HG03565 (cell line): ENCODE data around the gene ADRM1.

Source experiments
- ATAC-seq: cut with Tn5 transposase; IDR thresholded peaks from one replicate; pipeline ENCODE4 v1.9.1; 2021; ENCODE audit warnings: mild to moderate bottlenecking, moderate library complexity; ENCODE audit not compliant: unreplicated experiment

ADRM1 gene

DNA sequence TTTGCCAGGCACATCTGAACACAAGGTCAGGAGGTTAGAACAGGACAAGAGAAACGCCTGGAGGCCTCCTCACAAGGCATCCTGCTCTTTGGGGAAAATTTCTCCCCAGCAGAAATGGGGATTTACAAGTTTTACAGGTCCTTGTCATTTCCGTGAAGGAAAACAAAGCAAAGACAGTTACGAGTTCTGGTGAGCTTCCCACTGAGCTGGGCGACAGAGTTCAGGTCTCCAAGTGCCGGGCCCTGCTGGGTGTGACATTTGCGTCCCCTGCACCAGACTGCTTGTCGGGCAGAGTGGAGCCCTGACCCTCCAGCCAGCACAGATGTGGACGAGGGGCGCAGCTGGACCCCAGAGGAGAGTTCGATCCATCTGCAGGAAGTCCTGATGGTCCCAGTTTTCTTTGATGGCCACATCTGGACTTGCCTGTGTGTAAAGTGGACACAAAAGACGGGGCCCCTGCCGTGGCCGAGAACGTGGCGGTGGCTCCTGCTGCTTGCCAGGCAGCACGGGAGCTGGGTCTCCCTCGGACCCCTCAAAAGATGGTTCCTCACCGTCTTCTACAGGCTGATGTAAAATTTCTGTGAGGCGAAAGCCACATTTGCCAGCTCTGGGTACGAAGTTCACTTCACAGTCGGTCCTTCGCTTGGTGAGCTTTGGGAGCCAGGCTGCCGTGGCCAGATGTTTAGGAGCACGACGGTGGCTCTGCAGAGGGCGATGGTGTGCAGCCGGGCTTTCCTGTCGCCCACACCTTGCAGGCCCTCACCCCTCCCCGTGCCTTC, 5.2 kb upstream of the ADRM1 start:
- ATAC-seq: no peak

DNA sequence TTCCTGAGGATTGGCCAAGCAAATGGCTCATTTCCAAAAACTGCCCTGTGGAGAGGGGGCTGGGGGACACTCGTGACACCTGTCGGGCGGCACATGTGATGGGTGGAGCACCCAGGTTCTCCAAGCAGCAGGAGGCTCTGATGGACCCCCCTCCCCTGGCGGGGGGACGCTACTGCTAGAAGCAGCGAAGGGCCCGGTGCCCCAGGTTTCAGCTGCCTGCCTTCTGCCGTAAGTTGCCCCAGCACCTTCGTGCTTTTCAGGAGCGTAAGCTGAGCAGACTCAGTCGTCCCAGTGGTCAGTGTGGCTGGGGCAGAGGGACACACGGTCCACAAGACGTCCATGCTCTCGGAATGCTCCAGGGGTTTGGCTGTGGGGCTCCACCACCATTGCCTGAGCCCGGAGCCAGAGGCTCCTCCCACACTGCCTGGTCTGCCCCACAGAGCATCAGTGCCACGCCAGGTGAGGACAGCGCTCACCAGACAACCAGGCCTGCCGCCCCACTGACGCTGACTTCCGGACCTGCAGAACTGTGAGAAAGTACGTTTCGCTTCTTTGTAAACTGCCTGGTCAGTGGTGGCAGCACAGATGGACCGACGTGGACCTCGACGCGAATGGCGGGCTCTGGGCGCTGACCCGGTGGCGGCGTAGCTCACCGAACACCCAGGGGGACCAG, 4.1 kb upstream of the ADRM1 start:
- no peak for ATAC-seq

DNA sequence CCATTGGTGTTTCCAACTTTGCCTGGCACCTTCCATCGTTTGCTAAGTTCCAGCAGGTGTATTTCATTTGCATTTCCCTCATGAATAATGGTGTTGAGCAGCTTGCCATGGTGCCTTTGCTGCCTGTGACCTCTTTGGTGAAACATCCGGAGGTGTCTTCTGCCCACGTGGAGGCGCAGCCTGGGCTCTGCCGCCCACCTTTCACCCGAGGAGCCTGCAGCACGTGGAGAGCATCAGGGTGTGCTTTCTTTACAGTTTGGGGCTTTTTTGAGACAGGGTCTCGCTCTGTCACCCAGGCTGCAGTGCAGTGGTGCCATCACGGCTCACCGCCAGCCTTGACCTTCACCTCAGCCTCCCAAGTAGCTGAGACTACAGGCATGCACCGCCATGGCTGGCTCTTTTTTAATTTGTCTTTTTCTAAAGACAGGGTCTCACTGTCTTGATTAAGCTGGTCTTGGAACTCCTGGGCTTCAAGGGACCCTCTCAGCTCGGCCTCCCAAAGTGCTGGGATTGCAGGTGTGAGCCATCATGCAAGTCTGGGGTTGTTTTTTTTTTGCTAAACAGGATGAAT, 3.0 kb upstream of the ADRM1 start:
- no peak for ATAC-seq

DNA sequence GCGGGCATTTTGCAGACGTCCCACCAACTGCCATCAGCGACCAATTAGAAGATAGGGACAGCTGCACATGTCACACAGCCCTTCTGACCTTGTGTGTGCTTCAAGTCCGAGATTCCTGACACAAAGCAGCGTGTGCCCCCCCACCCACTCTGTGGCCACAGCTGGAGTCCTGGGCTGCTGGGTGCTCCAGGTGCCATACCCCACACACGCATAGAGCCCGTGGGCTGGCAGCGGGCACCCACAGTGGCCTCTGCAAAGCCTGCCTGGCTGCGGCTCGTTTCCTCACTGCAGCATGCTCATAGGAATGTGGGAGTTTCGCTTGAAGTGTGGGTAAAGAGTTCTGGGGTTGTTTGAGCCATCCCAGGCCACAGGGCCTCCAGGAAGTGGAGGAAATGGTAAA, 2.5 kb upstream of the ADRM1 start:
- ATAC-seq: no peak

DNA sequence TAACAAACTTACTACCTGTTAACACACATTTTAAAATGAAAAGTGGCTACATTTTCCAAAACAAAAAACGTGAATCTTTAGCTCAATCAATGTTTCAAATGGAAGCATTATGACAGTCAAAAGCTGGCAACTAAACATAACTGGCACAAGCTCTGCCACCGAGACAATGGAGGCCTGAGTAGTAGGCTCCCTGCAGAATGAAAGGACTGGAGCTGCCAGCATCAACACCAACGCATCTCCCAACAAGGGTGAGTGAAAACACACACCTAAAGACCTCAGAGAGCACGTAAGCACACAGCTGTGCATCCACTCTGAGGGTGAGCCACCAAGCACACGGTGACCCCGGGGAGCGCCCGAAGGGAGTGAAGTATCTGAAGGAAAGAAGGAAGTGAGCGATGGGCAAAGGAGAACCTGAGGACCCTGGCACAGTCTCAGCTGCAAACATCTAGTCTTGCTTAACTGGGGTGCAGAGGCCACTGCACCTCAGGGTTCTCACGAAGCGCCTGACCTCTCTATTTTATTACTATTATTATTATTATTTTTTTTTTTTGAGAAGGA, 1.6 kb upstream of the ADRM1 start:
- ATAC-seq: no peak

DNA sequence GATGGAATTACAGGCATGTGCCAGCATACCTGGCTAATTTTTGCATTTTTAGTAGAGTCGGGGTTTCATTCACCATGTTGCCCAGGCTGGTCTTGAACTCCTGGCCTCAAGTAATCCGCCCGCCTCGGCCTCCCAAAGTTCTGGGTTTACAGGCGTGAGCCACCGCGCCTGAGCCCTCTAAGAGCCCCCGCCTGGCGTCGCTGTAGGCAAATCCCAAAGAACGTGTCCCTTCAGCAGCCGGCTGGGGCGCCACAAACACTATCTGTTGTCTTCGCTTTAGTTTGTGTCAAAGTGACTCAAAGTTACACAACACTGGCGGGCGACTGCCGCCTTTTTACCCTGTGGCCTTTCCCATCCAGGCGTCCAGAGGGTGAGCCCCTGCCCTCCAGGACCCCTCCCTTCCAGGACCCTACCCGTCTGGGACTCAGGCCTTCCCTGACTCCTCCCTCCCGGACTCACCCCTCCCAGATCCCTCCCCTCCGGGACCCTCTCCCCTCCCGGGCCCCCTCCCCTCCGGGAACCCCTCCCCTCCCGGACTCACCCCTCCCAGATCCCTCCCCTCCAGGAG, 940 bp upstream of the ADRM1 start:
- ATAC-seq: peak; percentile 31

DNA sequence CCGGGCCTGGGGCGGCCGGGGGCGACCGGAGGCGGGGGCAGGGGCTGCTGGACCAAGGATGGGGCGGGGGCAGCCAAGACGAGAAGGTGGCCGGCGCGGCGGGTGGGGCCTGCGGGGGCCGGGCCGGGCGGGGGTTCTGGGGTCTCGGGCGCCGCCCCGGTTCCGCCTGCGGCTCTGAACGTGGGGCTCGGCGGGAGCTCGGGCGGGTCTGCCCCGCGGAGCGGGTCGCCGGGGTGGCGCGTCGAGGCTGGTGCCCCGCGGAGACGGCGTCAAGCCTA, 204 bp downstream of the ADRM1 start:
- ATAC-seq: no peak

DNA sequence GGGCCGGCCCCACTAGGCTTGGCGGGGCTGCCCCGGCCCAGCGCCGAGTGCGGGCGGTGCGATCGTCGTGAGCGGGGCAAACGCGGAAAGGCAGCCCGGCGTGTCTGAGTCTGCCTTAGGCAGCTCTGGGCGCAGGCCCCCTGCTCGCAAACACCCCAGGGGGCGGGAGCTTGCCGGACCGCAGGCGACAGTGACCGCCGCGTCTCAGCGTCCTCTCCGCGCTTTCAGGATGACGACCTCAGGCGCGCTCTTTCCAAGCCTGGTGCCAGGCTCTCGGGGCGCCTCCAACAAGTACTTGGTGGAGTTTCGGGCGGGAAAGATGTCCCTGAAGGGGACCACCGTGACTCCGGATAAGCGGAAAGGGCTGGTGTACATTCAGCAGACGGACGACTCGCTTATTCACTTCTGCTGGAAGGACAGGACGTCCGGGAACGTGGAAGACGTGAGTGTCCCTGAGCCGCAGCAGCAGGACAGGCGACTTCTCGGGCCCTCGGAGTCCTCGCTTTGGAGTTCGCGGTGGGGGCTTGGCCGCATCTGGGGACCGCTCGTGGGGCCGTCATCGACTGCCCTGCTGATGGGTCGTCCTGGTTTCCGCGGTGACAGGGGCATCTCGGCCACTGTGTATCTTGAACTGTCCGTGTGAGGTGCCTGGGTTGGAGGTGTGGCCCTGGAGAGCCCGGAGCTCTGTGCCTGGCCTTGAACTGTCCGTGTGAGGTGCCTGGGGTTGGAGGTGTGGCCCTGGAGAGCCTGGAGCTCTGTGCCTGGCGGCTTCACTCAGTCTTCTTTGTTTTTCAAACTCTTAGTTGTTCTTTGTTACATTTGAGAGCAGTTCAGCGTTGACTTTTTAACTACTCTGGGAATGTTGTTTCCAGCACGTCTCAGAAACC, 786 bp downstream of the ADRM1 start:
- ATAC-seq: no peak

DNA sequence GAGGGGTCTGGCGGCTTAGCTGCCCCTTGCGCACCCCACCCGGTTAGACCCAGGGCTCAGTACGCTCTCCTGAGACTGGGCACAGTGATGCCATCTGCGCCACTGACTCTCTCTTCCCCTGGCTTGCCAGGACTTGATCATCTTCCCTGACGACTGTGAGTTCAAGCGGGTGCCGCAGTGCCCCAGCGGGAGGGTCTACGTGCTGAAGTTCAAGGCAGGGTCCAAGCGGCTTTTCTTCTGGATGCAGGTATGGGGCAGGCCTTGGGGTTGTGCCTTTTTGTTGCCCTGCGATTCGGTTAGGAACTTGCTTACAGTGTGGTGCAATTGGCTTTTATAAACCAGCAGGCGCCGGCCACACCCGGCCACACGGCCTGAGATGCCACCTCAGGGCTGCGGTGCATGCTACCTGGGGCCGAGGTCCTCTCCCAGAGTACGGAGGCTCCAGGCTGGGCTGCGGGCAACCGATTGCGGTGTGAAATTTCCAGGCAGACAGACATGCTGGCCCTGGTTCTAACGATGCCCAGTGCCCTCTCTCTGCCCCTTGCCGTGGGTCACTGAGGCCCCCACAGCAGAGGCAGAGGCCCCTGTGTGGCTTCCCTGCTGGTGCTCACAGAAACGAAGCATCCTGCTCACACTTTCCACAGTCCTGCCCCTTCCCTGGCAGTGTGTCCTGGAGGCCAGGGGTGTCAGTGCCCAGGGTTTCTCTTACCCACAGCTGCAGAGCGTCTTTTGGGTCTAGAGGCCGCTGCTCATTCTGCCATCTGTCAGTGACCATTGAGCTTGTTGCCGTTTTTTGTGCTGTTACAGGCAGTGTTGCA, 1.7 kb downstream of the ADRM1 start:
- ATAC-seq: no peak

DNA sequence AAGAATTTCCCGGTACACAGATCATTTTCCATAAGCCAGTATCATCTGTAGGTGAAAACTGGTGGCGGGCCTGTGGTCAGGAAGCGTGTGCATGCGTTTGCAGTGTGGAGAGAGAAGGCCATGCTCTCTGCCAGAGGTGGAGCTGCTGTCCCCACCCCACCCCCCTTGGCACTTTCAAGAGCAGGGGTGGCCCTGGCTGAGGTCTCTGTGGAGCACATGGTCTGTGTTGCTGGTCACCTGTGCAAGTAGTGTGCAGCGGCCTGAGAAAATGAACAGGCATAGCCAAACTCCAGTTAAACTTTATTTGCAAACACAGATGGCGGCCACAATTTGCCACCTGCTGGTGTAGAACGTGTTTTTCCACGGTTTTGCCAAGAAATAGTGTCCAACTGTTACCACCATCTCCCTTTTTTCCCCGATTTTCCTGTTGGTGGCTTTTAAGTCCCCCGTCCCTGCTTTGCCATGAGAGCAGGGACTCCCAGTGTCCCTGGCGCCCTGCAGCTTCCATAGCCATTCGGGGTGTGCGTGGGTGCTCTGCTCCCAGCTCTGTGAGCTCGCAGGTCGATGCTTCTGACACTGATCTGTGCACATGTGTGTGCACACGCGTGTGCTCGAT, 2.5 kb downstream of the ADRM1 start:
- no peak for ATAC-seq

DNA sequence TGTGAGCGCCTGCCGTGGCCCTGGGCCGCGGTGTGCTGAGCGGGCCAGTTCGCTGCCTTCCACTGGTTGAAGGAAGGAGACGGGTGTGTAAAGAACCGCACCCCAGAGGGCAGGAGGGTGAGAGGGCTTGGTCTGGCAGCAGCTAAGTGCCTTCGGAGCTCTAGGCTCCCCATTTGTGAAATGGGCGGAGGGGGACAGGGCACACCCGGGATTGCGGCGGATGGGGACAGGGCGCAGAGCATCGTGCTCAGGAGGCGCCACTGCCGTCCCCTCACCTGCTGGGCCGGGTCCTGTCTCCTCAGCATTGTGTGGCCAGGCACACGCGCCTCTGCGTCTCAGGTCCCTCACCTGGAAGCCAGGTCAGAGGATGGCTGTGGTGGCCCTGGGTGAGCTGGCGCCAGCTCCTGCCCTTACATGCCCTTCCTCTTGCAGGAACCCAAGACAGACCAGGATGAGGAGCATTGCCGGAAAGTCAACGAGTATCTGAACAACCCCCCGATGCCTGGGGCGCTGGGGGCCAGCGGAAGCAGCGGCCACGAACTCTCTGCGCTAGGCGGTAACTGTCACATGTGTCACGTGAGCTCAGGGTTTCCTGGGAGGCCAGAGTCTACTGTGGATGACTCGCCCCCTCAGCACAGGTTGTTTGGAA, 3.1 kb downstream of the ADRM1 start:
- no peak for ATAC-seq

DNA sequence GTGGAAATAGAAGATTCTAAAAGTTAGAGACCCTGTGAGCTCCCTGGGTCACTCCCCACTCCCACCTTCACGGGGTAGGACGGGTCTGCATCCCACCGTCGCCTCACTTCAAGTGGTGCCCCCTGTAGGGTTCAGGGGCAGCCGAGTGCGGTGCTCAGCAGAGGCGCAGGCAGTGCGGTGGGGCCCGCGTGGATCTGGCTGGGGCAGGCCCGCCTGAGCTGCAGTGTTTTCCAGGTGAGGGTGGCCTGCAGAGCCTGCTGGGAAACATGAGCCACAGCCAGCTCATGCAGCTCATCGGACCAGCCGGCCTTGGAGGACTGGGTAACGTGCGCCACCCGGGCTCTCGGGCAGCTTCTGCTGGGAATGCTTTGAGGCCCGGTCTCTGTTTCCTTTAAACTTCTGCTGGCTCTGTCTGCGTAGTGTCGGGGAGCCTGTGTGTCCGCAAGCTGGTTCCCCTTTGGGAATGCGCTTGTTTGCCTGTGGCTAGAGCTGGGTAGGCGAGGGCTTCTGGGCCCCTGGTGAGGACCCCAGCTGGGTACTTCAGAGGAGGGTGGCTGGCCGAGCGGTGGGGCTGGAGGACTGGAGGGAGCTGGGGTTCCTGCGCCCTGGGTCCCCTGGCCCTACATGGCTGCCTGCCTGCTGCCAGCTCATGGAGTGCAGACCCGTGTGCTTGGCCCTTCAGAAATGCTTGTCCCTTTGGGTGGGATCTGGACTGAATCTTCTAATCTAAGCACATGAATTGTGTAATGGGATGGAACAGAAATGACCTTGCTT, 3.8 kb downstream of the ADRM1 start:
- no peak for ATAC-seq

DNA sequence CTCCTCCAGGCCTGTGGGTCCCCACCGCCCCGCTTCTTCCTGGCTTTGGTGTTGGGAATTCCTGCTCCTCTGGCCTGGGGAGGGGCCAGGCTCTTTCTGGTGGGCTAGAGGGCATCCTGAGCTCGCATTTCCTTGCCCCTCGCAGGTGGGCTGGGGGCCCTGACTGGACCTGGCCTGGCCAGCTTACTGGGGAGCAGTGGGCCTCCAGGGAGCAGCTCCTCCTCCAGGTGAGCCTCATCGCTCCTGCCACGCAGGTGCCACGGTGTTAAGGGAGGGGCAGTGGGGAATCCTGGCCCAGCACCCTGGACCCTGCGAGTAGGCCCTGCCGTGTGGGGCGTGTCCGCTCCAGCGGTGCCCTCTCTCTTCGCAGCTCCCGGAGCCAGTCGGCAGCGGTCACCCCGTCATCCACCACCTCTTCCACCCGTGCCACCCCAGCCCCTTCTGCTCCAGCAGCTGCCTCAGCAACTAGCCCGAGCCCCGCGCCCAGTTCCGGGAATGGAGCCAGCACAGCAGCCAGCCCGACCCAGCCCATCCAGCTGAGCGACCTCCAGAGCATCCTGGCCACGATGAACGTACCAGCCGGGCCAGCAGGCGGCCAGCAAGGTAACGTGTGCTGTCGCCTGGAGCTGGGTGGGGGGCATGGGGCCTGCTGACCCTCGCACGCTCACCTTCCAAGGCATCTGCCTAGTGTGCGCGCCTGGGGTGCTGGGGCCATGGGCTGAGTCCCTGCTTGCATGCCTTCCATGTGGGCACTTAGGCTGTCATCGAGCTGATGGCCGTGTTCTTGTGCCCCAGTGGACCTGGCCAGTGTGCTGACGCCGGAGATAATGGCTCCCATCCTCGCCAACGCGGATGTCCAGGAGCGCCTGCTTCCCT, 4.7 kb downstream of the ADRM1 start:
- no peak for ATAC-seq

DNA sequence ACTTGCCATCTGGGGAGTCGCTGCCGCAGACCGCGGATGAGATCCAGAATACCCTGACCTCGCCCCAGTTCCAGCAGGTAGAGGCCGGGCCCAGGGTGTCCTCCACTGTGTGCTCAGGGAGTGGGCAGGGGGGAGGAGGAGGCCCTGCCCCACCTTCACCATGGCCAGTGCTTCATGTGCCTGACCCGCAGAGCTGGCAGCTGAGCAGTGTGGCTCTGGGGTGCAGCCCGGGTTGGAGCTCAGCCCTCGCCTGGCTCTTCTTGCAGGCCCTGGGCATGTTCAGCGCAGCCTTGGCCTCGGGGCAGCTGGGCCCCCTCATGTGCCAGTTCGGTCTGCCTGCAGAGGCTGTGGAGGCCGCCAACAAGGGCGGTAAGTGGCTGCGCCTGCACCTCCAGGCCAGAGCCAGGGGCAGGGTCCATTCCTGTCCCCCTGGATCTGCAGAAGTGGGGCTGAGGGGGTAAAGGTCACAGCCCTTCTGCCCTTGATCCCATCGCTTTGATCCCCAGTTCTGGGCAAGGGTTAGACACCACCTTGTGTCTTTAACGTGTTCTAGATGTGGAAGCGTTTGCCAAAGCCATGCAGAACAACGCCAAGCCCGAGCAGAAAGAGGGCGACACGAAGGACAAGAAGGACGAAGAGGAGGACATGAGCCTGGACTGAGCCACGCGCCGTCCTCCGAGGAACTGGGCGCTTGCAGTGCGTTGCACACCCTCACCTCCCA, 5.5 kb downstream of the ADRM1 start:
- no peak for ATAC-seq

DNA sequence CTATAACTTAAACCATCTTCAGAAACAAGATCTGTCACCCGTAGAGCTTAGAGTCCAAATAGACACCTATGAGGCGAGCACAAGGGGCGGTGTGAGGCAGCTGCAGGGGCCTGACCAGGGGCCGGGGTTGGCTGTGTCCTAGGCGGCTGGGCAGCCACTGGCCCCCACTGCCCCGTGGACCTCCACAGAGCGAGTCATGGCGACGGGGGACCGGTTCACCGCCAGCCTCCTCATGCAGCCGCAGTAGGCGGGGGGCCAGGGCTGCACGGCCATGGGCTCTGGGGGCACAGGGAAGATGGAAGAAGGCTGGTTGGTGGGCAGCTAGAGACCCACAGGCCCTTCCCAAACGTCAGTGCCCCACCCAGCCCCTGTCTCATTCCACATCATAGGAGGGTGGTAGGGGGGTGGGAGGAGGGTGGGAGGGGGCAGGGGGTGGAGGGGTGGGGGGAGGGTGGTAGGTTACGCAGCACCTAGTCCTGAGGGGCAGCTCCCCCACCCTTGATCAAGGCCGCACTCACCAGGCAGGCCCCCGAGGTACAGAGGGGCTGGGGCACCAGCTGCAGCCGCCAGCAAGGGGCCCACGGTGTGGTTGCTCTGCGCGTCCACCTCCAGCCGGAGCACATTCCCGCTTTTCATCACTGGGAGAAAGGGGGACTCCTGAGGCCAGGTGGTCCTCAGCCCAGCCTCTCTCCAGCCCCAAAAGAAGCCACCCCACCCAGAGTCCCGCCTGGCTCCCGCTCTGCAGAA, 6.6 kb downstream of the ADRM1 start:
- ATAC-seq: no peak
